ENCODE measurements around the gene TWF2.
"Not testable (repeated sequence)": the region's sequence is repeated elsewhere in the genome, so short reads cannot be mapped to it uniquely, and the experiment has no call there.

The TWF2 gene

DNA sequence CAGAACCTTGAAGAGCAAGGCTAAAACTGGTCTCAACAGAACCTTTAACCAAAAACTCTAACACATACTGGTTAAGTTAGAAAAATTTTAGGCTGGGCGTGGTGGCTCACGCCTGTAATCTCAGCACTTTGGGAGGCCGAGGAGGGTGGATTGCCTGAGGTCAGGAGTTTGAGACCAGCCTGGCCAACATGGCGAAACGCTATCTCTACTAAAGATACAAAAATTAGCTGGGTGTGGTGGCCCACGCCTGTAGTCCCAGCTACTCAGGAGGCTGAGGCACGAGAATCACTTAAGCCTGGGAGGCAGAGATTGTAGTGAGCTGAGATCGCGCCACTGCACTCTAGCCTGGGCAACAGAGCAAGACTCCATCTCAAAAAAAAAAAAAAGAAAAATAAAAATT, 33.2 kb upstream of the TWF2 start:
- Mint-ChIP-seq H3K4me1 (ENCODE audit: low read depth) (peaks cover 65% of the 10 kb centered on the region), H3K27ac (peak overlapping the region; percentile 70), H3K4me3 (peak overlapping the region; percentile 72), H3K36me3 (ENCODE audit: low read depth) (peaks cover 81% of the 10 kb centered on the region)
- DNase-seq (ENCODE audit: low spot score); H3K27me3 Mint-ChIP-seq (ENCODE audit: low read depth); H3K9me3 Mint-ChIP-seq: not testable (repeated sequence)

DNA sequence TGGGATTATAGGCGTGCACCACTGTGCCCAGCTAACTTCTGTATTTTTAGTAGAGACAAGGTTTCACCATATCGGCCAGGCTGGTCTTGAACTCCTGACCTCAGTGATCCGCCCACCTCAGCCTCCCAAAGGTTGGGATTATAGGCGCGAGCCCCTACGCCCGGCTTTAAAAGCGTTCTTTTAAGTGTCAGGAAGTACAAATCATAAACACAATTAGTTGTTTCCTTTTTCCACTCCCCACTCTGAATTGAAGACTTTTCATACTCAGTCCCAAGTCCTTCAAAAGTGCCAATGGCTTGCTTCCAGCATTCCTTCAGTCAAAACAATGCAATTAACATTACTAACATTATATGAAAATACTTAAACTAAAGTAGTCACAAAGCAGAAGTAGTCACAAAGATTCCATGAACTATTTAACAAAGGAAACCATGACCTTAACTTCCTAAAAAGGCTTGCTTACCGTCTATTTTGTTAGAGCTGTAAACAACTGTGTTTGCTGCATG, 31.3 kb upstream of the TWF2 start:
- no peaks in the 10 kb centered on the region for H3K9me3 Mint-ChIP-seq
- no peaks in the 10 kb centered on the region for H3K27me3 Mint-ChIP-seq (ENCODE audit: low read depth)
- H3K4me3 Mint-ChIP-seq = peak overlapping the region; percentile 72
- H3K4me1 Mint-ChIP-seq (ENCODE audit: low read depth) = peaks cover 64% of the 10 kb centered on the region
- DNase-seq (ENCODE audit: low spot score) = no peak
- peaks cover 81% of the 10 kb centered on the region for H3K36me3 Mint-ChIP-seq (ENCODE audit: low read depth)
- peak overlapping the region; percentile 70 for H3K27ac Mint-ChIP-seq

DNA sequence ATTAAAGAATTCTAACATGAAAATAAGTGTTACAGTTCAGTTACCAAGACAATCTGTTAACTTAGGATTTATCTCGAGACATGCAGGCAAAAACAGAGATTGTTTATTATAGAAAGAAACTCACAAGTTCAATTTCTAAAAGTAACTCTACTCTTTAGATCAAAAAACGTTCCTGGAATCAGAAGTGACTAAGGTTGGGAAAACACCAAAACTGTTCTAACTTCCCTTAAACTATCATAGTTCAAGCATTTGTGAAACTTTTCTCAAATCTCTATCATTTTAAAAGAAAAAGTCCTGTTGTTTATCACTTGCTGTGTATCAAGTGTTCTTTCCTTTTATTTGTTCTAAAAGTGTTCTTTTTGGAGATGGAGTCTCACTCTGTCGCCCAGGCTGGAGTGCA, 30.8 kb upstream of the TWF2 start:
- Mint-ChIP-seq H3K36me3 (ENCODE audit: low read depth) (peaks cover 83% of the 10 kb centered on the region), H3K4me1 (ENCODE audit: low read depth) (peaks cover 63% of the 10 kb centered on the region), H3K9me3 (no peaks in the 10 kb centered on the region), H3K4me3 (peak overlapping the region; percentile 72), H3K27me3 (ENCODE audit: low read depth) (no peaks in the 10 kb centered on the region), H3K27ac (peak overlapping the region; percentile 70)
- no peak for DNase-seq (ENCODE audit: low spot score)

DNA sequence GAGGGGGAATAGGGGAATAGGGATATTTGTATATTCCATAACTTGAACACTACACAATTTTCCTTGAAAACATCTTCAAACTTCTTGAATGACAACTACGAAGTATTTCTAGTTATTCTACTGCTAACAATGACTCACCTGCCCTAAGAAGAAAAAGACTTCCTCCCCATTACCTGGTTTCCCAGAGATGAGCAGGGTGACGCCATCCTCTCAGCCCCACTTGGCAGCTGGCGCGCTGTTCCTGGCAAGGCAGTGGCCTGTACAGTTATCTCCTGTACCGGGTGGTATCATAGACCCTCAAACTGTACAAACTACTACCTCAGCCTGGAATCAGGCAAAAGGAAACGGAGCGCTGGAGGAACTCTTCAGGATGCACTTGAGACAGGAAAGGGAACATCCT, 29.1 kb upstream of the TWF2 start:
- DNase-seq (ENCODE audit: low spot score) = no peak
- Mint-ChIP-seq H3K27me3 (ENCODE audit: low read depth) (no peaks in the 10 kb centered on the region), H3K27ac (peak overlapping the region; percentile 62), H3K4me3 (peak overlapping the region; percentile 52), H3K36me3 (ENCODE audit: low read depth) (peaks cover 82% of the 10 kb centered on the region), H3K9me3 (no peaks in the 10 kb centered on the region), H3K4me1 (ENCODE audit: low read depth) (peaks cover 64% of the 10 kb centered on the region)

DNA sequence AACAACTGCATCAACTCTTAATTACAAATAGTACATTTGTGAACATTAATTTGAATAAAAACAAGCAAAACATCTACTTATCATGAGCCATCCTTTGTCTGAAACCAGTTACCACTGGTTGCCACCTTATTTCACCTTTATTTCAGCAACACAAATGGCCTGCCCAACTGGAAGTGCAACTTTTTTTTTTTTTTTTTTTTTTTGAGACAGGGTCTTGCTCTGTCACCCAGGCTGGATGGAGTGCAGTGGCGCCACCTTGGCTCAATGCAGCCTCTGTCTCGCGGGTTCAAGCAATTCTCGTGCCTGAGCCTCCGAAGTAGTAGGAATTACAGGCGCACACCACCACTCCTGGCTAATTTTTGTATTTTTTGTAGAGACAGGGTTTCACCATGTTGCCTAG, 26.4 kb upstream of the TWF2 start:
- Mint-ChIP-seq H3K4me3 (no peak overlapping the region), H3K27me3 (ENCODE audit: low read depth) (no peaks in the 10 kb centered on the region), H3K9me3 (no peaks in the 10 kb centered on the region), H3K36me3 (ENCODE audit: low read depth) (peaks cover 85% of the 10 kb centered on the region), H3K27ac (no peak overlapping the region), H3K4me1 (ENCODE audit: low read depth) (peaks cover 62% of the 10 kb centered on the region)
- DNase-seq (ENCODE audit: low spot score) = no peak

DNA sequence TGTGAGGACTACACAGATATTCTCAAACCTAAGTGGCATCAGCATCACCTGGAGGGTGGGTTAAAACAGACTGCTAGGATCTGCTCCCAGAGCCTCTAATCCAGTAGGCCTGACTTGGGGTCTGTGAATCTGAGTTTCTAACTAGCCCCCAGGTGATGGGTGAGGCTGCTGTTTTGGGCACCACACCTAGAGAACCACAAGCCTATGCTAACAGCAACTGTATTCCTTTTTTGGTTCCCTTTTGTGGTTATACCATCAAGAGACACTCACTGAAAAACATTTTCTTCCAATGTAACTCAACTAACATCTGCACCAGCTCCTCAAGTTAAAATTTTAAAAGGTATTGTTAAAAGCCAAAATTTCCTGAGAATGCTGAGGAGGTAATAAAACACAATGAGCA, 23.5 kb upstream of the TWF2 start:
- H3K27ac Mint-ChIP-seq = peak overlapping the region; percentile 31
- peaks cover 91% of the 10 kb centered on the region for H3K36me3 Mint-ChIP-seq (ENCODE audit: low read depth)
- H3K27me3 Mint-ChIP-seq (ENCODE audit: low read depth) = no peaks in the 10 kb centered on the region
- peaks cover 49% of the 10 kb centered on the region for H3K4me1 Mint-ChIP-seq (ENCODE audit: low read depth)
- H3K4me3 Mint-ChIP-seq = peak overlapping the region; percentile 3
- H3K9me3 Mint-ChIP-seq = no peaks in the 10 kb centered on the region
- no peak for DNase-seq (ENCODE audit: low spot score)

DNA sequence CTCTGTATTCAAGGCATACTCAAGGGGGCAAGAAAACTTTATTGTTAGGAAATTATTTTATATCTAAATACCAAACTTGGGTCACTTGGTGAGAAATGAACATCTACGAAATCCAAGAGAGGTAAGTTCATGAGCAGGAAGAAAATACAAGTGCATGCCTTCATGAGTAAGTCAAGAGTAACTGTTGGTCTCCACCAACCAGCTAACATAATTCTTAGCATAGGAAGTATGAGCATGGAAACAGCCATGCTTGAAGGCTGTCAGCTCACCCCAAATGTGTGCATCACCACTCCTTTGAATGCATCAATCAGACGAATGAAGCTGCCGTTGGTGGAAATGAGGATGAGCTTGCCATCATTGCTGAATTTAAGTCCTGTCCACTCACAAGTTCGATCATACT, 20.5 kb upstream of the TWF2 start:
- DNase-seq (ENCODE audit: low spot score) = no peak
- H3K27ac Mint-ChIP-seq = no peak overlapping the region
- no peak overlapping the region for H3K4me3 Mint-ChIP-seq
- H3K9me3 Mint-ChIP-seq = no peaks in the 10 kb centered on the region
- peaks cover 93% of the 10 kb centered on the region for H3K36me3 Mint-ChIP-seq (ENCODE audit: low read depth)
- H3K4me1 Mint-ChIP-seq (ENCODE audit: low read depth) = peaks cover 57% of the 10 kb centered on the region
- no peaks in the 10 kb centered on the region for H3K27me3 Mint-ChIP-seq (ENCODE audit: low read depth)

DNA sequence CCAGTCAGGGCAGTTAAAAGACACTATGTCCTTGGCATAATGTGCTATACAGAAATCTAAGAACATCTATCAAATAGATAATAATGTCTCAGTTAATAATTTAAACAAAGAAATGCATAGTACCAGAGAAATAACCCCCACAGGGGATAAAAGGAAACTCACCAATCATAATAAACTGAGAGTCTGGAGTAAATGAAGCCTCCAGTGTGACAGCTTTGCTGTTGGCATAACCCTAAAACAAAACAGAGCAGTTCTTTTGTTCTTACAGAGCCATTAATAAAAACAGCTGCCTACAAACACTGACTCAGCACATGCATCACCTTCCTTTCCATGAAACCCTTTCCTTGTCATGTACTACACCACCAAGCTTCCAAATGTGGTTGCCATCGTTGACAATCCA, 20.1 kb upstream of the TWF2 start:
- H3K36me3 Mint-ChIP-seq (ENCODE audit: low read depth) = peaks cover 93% of the 10 kb centered on the region
- DNase-seq (ENCODE audit: low spot score) = no peak
- H3K4me3 Mint-ChIP-seq = no peak overlapping the region
- no peak overlapping the region for H3K27ac Mint-ChIP-seq
- H3K9me3 Mint-ChIP-seq = no peaks in the 10 kb centered on the region
- H3K4me1 Mint-ChIP-seq (ENCODE audit: low read depth) = peaks cover 57% of the 10 kb centered on the region
- no peaks in the 10 kb centered on the region for H3K27me3 Mint-ChIP-seq (ENCODE audit: low read depth)

DNA sequence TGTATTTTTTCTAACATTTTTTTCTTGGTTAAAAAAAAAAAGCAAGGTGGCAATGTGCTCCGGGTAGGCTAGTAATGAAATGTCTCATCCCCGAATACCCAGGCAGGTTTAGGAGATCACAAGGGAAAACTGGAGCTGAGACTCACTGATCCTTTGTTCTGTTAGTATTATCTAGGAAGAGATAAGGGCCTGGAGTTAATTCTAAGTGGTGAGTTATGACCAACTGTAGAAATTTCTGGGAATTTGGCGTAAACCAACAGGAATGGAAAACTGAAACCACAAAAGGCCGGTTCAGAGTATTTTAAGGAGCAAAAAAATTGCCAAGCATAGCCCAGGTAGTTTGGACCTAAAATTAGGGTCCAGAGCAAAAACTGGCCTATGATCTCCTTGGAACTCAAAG, 19.0 kb upstream of the TWF2 start:
- Mint-ChIP-seq H3K36me3 (ENCODE audit: low read depth) (peaks cover 94% of the 10 kb centered on the region), H3K27ac (no peak overlapping the region), H3K9me3 (no peaks in the 10 kb centered on the region), H3K27me3 (ENCODE audit: low read depth) (no peaks in the 10 kb centered on the region), H3K4me1 (ENCODE audit: low read depth) (peaks cover 59% of the 10 kb centered on the region), H3K4me3 (no peak overlapping the region)
- no peak for DNase-seq (ENCODE audit: low spot score)

DNA sequence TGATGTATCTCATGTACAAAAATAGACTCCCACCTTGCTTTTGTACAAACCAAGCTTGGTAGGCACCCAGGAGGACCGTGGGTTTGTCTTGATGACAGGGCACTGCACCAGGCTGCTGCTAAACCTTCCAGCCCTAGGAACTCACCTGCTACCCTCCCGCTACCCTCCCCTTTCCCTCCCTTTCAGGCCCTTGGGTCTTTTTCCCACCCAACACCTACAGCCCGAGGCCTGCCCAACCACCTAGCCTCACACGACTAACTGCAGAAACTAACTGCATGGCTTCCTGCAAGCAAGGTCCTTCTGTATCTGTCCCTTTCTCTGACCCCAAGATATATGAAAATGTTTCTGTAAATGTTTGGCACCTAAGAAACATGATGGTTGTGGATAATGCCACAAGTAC, 17.7 kb upstream of the TWF2 start:
- H3K4me3 Mint-ChIP-seq = no peak overlapping the region
- peaks cover 56% of the 10 kb centered on the region for H3K4me1 Mint-ChIP-seq (ENCODE audit: low read depth)
- DNase-seq (ENCODE audit: low spot score) = no peak
- peaks cover 93% of the 10 kb centered on the region for H3K36me3 Mint-ChIP-seq (ENCODE audit: low read depth)
- peak overlapping the region; percentile 60 for H3K27ac Mint-ChIP-seq
- H3K27me3 Mint-ChIP-seq (ENCODE audit: low read depth) = no peaks in the 10 kb centered on the region
- no peaks in the 10 kb centered on the region for H3K9me3 Mint-ChIP-seq

DNA sequence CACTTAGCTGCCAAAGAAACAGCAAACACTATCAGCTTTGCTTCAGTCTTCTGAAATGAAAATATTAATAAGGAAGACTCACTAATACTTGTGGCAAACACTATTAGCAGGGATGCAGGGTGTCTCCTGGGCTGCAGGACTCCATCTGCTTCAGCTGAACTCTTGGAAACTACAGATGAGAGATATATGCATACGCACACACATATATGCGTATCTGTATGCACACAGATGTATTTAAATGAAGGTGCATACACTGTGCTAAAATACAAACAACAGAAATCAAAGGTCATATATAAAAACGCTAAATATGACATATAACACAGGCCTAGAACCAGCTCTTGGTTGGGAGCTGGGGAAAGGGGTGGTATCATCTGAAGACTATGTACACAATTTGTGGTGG, 17.2 kb upstream of the TWF2 start:
- no peak overlapping the region for H3K4me3 Mint-ChIP-seq
- H3K27me3 Mint-ChIP-seq (ENCODE audit: low read depth) = no peaks in the 10 kb centered on the region
- no peaks in the 10 kb centered on the region for H3K9me3 Mint-ChIP-seq
- peaks cover 53% of the 10 kb centered on the region for H3K4me1 Mint-ChIP-seq (ENCODE audit: low read depth)
- H3K36me3 Mint-ChIP-seq (ENCODE audit: low read depth) = peaks cover 89% of the 10 kb centered on the region
- no peak for DNase-seq (ENCODE audit: low spot score)
- peak overlapping the region; percentile 60 for H3K27ac Mint-ChIP-seq

DNA sequence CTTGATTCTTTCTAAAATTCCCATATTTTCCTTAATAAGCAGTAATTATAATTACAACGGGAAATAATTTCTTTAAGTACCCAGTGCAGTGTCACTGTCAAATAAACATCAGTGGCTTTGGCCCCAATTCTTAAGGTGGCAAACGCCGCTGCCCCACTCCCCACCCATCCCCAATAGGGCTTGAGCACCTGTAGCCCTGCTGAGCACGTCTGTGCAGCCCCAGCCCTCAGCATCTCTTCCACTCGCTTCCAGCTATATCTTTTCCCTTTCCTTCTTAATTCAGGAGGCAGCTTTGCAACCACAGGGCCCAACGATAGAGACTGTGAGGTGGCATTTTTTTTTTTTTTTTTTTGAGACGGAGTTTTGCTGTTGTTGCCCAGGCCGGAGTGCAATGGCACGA, 15.7 kb upstream of the TWF2 start:
- no peaks in the 10 kb centered on the region for H3K9me3 Mint-ChIP-seq
- no peak for DNase-seq (ENCODE audit: low spot score)
- peaks cover 87% of the 10 kb centered on the region for H3K36me3 Mint-ChIP-seq (ENCODE audit: low read depth)
- H3K4me3 Mint-ChIP-seq = peak overlapping the region; percentile 88
- H3K4me1 Mint-ChIP-seq (ENCODE audit: low read depth) = peaks cover 55% of the 10 kb centered on the region
- H3K27ac Mint-ChIP-seq = peak overlapping the region; percentile 97
- no peaks in the 10 kb centered on the region for H3K27me3 Mint-ChIP-seq (ENCODE audit: low read depth)

DNA sequence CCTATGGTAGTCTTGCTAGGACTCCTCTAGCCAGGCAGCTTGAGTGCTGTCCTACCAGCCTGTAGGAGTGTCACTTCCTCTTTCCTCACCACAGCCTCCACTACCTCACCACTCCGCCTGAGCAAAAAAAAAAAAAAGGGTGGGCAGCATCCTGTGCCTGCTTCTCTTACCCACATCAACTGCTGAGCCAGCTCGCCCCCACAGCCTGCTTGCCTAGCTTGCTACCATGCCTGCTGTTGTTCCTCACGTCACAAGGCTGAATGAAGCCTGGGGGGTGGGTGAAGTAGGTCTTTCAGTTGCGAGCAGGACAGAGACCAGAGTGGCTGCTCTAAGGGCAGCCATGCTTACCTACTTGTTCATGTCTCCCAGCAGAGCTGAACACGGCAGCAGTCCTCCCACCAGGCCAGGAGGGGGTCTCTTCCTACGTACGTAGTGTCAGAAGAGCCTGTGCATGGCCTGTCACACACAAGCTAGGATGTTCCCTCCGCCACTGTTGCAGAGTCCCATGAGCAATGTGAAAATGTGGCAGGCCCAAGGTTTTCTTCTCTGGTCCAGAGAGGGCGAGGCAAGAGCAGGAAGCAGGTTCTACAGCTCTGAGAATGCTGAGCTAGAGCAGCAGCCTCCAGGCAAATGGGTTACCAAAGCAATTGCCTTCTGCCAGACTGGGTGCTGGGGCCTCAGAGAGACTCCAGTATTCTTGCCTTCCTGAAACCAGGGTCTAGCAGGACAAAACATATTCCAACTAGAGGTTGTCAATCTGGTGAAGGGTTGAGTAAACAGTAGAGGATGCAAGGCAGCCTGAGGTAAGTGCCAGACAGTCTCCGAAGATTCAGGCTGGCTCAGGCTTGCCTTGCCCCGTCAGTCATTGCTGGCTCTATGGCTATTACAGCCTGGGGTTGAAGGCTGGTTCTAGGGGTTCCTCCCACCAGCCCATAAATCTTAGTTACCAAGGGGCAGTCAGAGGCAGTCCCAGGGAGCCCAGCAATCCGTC, 14.7 kb upstream of the TWF2 start:
- Mint-ChIP-seq H3K4me1 (ENCODE audit: low read depth) (peaks cover 54% of the 10 kb centered on the region), H3K4me3 (peak overlapping the region; percentile 88), H3K36me3 (ENCODE audit: low read depth) (peaks cover 84% of the 10 kb centered on the region), H3K27me3 (ENCODE audit: low read depth) (no peaks in the 10 kb centered on the region), H3K9me3 (no peaks in the 10 kb centered on the region), H3K27ac (peak overlapping the region; percentile 97)
- DNase-seq (ENCODE audit: low spot score) = peak; percentile 90

DNA sequence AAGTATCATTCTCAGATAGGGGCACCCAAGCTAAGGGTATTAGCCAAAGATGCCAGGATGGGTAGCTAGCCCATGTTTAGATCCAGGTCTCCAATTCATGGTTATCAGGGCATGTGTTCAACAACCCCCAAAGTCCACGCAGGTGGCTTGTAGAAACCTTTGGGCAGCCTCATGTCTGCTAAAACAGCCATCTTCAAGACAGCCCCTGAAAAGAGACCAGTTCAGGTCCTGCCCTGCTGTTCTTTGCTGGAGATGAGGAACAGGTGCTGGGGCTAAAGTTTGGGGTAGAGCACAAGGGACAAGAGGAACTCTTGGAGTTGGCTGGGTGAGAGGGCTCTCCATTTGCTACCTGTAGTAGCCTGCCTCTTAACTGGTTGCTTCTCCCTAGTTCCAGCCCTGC, 11.2 kb upstream of the TWF2 start:
- peak overlapping the region; percentile 77 for H3K27ac Mint-ChIP-seq
- H3K27me3 Mint-ChIP-seq (ENCODE audit: low read depth) = no peaks in the 10 kb centered on the region
- H3K4me1 Mint-ChIP-seq (ENCODE audit: low read depth) = peaks cover 55% of the 10 kb centered on the region
- H3K4me3 Mint-ChIP-seq = no peak overlapping the region
- no peaks in the 10 kb centered on the region for H3K9me3 Mint-ChIP-seq
- H3K36me3 Mint-ChIP-seq (ENCODE audit: low read depth) = peaks cover 72% of the 10 kb centered on the region
- DNase-seq (ENCODE audit: low spot score) = no peak

All from T-helper 2 cell treated with Interferon-gamma antibody and Interleukin-4, amounts not matched to agents 5 μg/mL and 100 μg/mL, for 36 hours (primary cell).